ENCODE data around the gene ITGA1.

DNA sequence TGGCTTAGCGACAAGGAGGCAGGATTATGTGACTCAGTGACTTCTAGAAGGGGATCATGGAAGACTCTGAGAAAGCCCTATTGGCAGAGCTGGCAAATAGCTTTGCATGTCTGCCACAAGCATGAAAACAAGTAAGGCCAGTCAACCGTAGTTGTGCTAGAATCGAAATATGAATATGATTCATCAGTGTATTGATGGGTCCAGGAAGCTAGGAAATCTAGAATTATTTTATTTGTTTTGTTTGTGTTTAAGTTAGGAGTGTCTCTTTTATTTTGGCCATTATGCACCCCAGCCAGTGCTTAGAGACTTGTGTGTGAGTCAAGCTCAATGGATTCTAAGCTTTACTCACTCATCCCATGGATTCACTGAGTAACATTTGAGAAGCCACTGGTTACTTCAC lies 197.6 kb downstream of the ITGA1 start:
- TF ChIP-seq EZH2 (conservative IDR thresholded peaks at IDR 0.05; ENCODE audit: low read depth, low read length) (no peak), SRSF1 (optimal IDR thresholded peaks at IDR 0.05; ENCODE audit: low read depth, low read length) (no peak), NFRKB (IDR thresholded peaks at IDR 0.05) (no peak)
- TF ChIP-seq, protein P1, sequence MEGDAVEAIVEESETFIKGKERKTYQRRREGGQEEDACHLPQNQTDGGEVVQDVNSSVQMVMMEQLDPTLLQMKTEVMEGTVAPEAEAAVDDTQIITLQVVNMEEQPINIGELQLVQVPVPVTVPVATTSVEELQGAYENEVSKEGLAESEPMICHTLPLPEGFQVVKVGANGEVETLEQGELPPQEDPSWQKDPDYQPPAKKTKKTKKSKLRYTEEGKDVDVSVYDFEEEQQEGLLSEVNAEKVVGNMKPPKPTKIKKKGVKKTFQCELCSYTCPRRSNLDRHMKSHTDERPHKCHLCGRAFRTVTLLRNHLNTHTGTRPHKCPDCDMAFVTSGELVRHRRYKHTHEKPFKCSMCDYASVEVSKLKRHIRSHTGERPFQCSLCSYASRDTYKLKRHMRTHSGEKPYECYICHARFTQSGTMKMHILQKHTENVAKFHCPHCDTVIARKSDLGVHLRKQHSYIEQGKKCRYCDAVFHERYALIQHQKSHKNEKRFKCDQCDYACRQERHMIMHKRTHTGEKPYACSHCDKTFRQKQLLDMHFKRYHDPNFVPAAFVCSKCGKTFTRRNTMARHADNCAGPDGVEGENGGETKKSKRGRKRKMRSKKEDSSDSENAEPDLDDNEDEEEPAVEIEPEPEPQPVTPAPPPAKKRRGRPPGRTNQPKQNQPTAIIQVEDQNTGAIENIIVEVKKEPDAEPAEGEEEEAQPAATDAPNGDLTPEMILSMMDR (CRISPR knock-in tag; IDR thresholded peaks at IDR 0.05) = no peak
- TF ChIP-seq, protein P2, sequence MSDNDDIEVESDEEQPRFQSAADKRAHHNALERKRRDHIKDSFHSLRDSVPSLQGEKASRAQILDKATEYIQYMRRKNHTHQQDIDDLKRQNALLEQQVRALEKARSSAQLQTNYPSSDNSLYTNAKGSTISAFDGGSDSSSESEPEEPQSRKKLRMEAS (IDR thresholded peaks at IDR 0.05) = no peak

Measured in HepG2 (cell line).